Cardiac muscle cell (in vitro differentiated cells and primary cell): ENCODE data around the gene PPP1CB. TPM values are rescaled to one million over a fixed set of nuclear protein-coding genes. Genes with fewer than 3 reads are reported as not detected.
"Not testable (repeated sequence)": the region's sequence is repeated elsewhere in the genome, so short reads cannot be mapped to it uniquely, and the experiment has no call there.

Experiments used
- DNase-seq, 2 donors: peaks; one replicate each; pipeline versions ENCODE4 v3.0.0 to v3.0.0-alpha.2; 2010 to 2017; ENCODE audit warnings: low read depth in 1 of 2, low spot score in 1 of 2
- H3K27ac ChIP-seq: fragments of 200-600 bp; sonication (generic); 2 replicates; pipeline ENCODE4 v1.5.1; 2016
- H3K27me3 ChIP-seq: fragments of 200-600 bp; sonication (generic); 2 replicates; pipeline ENCODE4 v1.6.0; 2016; ENCODE audit warnings: control low read depth
- H3K36me3 ChIP-seq: fragments of 200-600 bp; sonication (generic); 2 replicates; pipeline ENCODE4 v1.5.1; 2016; ENCODE audit warnings: control low read depth
- H3K4me1 ChIP-seq: fragments of 200-600 bp; sonication (generic); 2 replicates; pipeline ENCODE4 v1.8.1; 2017; ENCODE audit warnings: low read depth, mild to moderate bottlenecking, mixed run types
- H3K4me3 ChIP-seq: fragments of 200-600 bp; sonication (generic); 2 replicates; pipeline ENCODE4 v1.5.1; 2016; ENCODE audit warnings: mild to moderate bottlenecking
- H3K9me3 ChIP-seq: fragments of 200-600 bp; sonication (generic); 2 replicates; pipeline ENCODE4 v1.5.1; 2017; ENCODE audit warnings: low read depth, mild to moderate bottlenecking, control low read depth
- polyA plus RNA-seq: library from polyadenylated mRNA; unstranded; fragments of >200 nt; fragmentation: Nextera tagmentation; extraction: Ambion mirVana; gene quantifications from 2 replicates; pipeline ENCODE4 v1.2.1, GENCODE V29; 2016
- total RNA-seq: library from RNA; depleted of rRNA; stranded (reverse); fragments of >200 nt; gene quantifications from 2 replicates; pipeline ENCODE4 v1.2.3, GENCODE V29; 2016
- TF ChIP-seq, protein P1 (sequence below): IDR thresholded peaks from 2 replicates; pipeline ENCODE4 v1.5.1; 2012; ENCODE audit warnings: low read depth, mild to moderate bottlenecking, low read length

Gene PPP1CB
- total and polyA plus RNA-seq, 2 experiments from 2014 or later: 140 to 161 TPM

DNA sequence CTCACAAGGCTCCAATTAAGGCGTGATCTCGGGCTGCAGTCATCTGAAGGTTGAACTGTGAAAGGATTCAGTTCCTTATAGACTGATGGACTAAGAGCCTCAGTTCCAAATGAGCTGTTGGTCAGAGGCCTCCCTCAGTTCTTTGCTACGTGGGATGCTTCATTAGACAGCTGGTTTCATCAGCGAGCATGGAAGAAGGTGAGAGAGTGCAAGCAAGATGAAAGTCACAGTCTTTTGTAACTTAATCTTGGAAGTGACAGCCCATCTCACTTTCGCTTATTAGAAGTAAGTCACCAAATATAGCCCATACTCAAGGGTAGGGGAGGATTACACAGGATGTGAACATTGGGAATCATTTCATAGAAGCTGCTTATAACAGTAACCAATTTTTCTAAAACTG, 26.8 kb downstream of the PPP1CB start:
- Histone ChIP-seq H3K4me3 (no peak overlapping the region), H3K4me1 (peaks cover 10% of the 10 kb centered on the region), H3K36me3 (peaks cover 59% of the 10 kb centered on the region), H3K27me3 (no peaks in the 10 kb centered on the region), H3K27ac (peak overlapping the region; percentile 73), H3K9me3 (no peaks in the 10 kb centered on the region)
- TF ChIP-seq, protein P1, sequence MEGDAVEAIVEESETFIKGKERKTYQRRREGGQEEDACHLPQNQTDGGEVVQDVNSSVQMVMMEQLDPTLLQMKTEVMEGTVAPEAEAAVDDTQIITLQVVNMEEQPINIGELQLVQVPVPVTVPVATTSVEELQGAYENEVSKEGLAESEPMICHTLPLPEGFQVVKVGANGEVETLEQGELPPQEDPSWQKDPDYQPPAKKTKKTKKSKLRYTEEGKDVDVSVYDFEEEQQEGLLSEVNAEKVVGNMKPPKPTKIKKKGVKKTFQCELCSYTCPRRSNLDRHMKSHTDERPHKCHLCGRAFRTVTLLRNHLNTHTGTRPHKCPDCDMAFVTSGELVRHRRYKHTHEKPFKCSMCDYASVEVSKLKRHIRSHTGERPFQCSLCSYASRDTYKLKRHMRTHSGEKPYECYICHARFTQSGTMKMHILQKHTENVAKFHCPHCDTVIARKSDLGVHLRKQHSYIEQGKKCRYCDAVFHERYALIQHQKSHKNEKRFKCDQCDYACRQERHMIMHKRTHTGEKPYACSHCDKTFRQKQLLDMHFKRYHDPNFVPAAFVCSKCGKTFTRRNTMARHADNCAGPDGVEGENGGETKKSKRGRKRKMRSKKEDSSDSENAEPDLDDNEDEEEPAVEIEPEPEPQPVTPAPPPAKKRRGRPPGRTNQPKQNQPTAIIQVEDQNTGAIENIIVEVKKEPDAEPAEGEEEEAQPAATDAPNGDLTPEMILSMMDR: no peak
- no peak for DNase-seq

DNA sequence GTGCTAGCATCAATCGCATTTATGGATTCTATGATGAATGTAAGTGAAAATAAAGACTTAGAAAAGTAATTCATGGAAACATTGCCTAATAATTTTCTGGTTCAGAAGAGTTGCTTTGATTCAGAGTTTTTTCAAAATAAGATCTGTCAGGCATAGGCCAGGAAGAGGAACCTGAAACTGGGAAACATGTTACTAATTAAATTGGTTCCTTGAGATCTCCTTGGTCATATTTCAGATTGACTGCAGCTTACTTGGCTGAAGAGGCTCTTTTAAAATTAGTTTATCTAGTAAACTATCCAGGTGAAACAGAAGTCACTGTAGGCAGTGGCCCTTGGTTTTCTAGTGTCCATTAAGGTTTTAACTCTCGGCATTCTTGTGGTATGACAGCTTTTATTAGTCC, 27.4 kb downstream of the PPP1CB start:
- no peak for DNase-seq
- H3K27ac ChIP-seq: peak overlapping the region; percentile 73
- no peak overlapping the region for H3K4me3 ChIP-seq
- H3K27me3 ChIP-seq: no peaks in the 10 kb centered on the region
- peaks cover 64% of the 10 kb centered on the region for H3K36me3 ChIP-seq
- TF ChIP-seq, protein P1: no peak
- H3K9me3 ChIP-seq: no peaks in the 10 kb centered on the region
- H3K4me1 ChIP-seq: peaks cover 10% of the 10 kb centered on the region

DNA sequence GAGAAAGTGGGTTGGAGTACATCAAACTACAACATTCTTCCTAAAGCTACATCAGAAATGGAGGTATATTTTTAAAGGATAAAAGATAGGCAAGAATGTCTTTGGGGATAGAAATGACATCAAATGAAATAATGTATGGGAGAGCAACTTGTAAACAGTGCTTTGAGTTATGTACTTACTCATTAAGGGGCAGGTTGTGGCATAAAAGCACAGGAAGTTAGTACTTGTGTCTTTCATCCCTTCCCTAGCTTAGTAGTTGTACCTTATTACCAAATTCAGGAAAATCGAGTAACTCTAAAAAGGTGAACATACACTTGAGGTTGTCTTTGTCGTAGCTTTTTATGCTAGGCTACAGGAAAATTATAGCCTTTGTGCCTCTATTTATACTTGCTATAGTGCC, 28.9 kb downstream of the PPP1CB start:
- Histone ChIP-seq H3K36me3 (peaks cover 73% of the 10 kb centered on the region), H3K27me3 (no peaks in the 10 kb centered on the region), H3K9me3 (no peaks in the 10 kb centered on the region), H3K4me3 (no peak overlapping the region), H3K27ac (peak overlapping the region; percentile 41), H3K4me1 (peaks cover 10% of the 10 kb centered on the region)
- TF ChIP-seq, protein P1: no peak
- DNase-seq: no peak

DNA sequence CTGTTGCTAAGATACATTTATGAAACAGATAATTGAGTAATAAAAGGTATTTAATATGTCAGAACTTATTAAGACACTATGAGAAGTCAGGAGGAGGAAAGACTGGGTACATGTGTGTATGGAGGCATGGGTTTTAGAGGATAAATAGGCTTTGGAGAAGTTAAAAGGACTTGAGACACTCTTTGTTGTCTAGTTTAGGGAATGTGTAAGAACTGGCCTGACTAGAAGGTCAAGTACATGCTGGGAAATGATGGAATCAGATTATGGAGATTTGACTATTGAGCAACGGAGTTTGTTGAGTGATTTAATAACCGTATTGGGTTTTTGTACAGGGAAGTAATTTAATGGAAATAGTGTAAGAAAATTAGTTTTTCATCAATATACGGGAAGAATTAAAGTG, 30.8 kb downstream of the PPP1CB start:
- Histone ChIP-seq H3K9me3 (no peaks in the 10 kb centered on the region), H3K27ac (peak overlapping the region; percentile 40), H3K36me3 (peaks cover 81% of the 10 kb centered on the region), H3K27me3 (no peaks in the 10 kb centered on the region), H3K4me1 (peaks cover 10% of the 10 kb centered on the region), H3K4me3 (no peak overlapping the region)
- TF ChIP-seq, protein P1: no peak
- no peak for DNase-seq

DNA sequence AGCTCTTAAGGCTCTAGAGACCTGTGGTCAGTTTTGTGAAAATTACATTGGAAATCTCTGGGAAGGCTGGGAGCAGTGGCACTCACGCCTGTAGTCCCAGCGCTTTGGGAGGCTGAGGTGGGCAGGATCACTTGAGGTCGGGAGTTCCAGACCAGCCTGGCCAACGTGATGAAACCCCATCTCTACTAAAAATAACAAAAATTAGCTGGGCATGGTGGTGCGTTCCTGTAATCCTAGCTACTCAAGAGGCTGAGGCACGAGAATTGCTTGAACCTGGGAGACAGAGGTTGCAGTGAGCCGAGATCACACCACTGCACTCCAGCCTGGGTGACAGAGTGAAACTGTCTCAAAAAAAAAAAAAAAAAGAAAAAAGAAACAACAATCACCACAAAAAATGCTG, 32.9 kb downstream of the PPP1CB start:
- not testable (repeated sequence) for DNase-seq, H3K4me1 ChIP-seq, H3K4me3 ChIP-seq, H3K9me3 ChIP-seq, H3K27me3 ChIP-seq
- Histone ChIP-seq H3K27ac (peak overlapping the region; percentile 75), H3K36me3 (peaks cover 79% of the 10 kb centered on the region)

DNA sequence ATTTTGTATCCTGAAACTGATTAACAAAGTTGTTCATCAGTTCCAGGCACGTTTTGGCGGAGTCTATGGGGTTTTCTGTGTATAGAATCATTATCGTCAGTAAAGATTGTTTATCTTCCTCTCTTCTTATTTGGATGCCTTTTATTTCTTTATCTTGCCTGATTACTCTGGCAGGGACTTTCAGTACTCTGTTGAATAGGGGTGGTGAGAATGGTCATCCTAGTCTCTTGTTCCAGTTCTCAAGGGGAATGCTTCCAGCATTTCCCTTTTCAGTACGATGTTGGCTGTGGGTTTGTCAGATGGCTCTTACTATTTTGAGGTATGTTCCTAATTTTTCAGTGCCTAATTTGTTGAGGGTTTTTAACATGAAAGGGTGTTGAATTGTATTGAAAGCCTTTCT, 45.0 kb downstream of the PPP1CB start:
- peaks cover 60% of the 10 kb centered on the region for H3K36me3 ChIP-seq
- TF ChIP-seq, protein P1: no peak
- no peak overlapping the region for H3K4me3 ChIP-seq
- no peak for DNase-seq
- no peaks in the 10 kb centered on the region for H3K4me1 ChIP-seq
- no peaks in the 10 kb centered on the region for H3K27me3 ChIP-seq
- peaks cover 2% of the 10 kb centered on the region for H3K9me3 ChIP-seq
- H3K27ac ChIP-seq: no peak overlapping the region
